HepG2 (cell line): Measurements from ENCODE around the gene ACE. TPM values are rescaled to one million over a fixed set of nuclear protein-coding genes. Genes with fewer than 3 reads are reported as not detected.

Experiments used
- ATAC-seq: fragments of 200-7000 bp; cut with Tn5 transposase; 3 replicates; pipeline ENCODE4 v1.9.1; 2020; ENCODE audit warnings: mild to moderate bottlenecking, moderate library complexity
- BruUV-seq: library from RNA; stranded (reverse); fragments of 400-500 nt; replicated peaks from 2 replicates; lab custom pipeline; 2021; lab: Mats Ljungman, UMichigan
- CTCF ChIA-PET: fragments of 300-600 bp; formaldehyde crosslinking; extraction: SDS; loops from one replicate; lab custom pipeline; 2021; ENCODE audit warnings: low total read pairs, inconsistent platforms, low intra/inter-chr PET ratio; lab: Yijun Ruan, JAX
- POLR2A ChIA-PET: fragments of 350-600 bp; sonication (Branson Sonifier 250); formaldehyde crosslinking; loops from one replicate; lab custom pipeline; 2020; ENCODE audit warnings: antibody characterized with exemption, inconsistent platforms; lab: Yijun Ruan, JAX
- DNase-seq: peaks from one replicate; pipeline ENCODE4 v3.0.0-alpha.2; 2015; ENCODE audit warnings: low spot score
- FAIRE-seq: peaks from 3 replicates; lab custom pipeline; 2011; peaks lifted over from hg19 to GRCh38; lab: Jason Lieb, UNC
- H2AFZ ChIP-seq: one replicate; pipeline ENCODE4 v1.6.1; 2011; ENCODE audit warnings: low read length, inconsistent platforms
- H3K27ac ChIP-seq: fragments of 300-600 bp; 3 replicates; pipeline ENCODE4 v1.8.0; 2011; ENCODE audit warnings: mixed run types, mild to moderate bottlenecking, mixed read lengths, low read length, inconsistent platforms; ENCODE audit not compliant: insufficient read depth; ENCODE audit errors: extremely low read length
- H3K27me3 ChIP-seq, 2 experiments: fragments of 200-600 bp in 1 of 2; 2 replicates in 1 of 2; 3 replicates in 1 of 2; pipeline versions ENCODE4 v1.6.0 to v1.8.0; 2011; ENCODE audit warnings: low read length in 2 of 2, mild to moderate bottlenecking in 2 of 2, moderate library complexity in 2 of 2, inconsistent platforms in 1 of 2; ENCODE audit not compliant: insufficient read depth in 2 of 2, control insufficient read depth in 1 of 2
- H3K36me3 ChIP-seq, 2 experiments: fragments of 200-600 bp in 1 of 2; replicated peaks in 1 of 2; 2 replicates in 1 of 2; 3 replicates in 1 of 2; pipeline versions ENCODE4 v1.5.1 to v1.8.0; 2011; ENCODE audit warnings: low read length in 2 of 2, inconsistent platforms in 1 of 2; ENCODE audit not compliant: insufficient read depth in 2 of 2, control insufficient read depth in 1 of 2
- H3K4me1 ChIP-seq: 2 replicates; pipeline ENCODE4 v1.5.1; 2012; ENCODE audit warnings: low read length, inconsistent platforms; ENCODE audit not compliant: insufficient read depth
- H3K4me2 ChIP-seq: 2 replicates; pipeline ENCODE4 v1.6.0; 2011; ENCODE audit warnings: low read depth, low read length, inconsistent platforms
- H3K4me3 ChIP-seq, 3 experiments: fragments of 200-600 bp in 1 of 3; sonication (generic), shearing (Covaris generic) in 1 of 3; replicated peaks in 1 of 3; 2 replicates each; pipeline ENCODE4 v1.5.1; 2011 to 2016; ENCODE audit warnings: low read length in 3 of 3, inconsistent platforms in 2 of 3, low read depth in 2 of 3, mild to moderate bottlenecking in 2 of 3, control low read depth in 1 of 3, mixed read lengths in 1 of 3; ENCODE audit not compliant: insufficient read depth in 1 of 3
- H3K79me2 ChIP-seq: one replicate; pipeline ENCODE4 v1.6.1; 2011; ENCODE audit warnings: low read length, inconsistent platforms; ENCODE audit not compliant: insufficient read depth
- H3K9ac ChIP-seq: 2 replicates; pipeline ENCODE4 v1.6.0; 2011; ENCODE audit warnings: mild to moderate bottlenecking, low read depth, low read length, inconsistent platforms; ENCODE audit not compliant: insufficient read depth
- H3K9me3 ChIP-seq: 2 replicates; pipeline ENCODE4 v1.5.1; 2012; ENCODE audit warnings: mild to moderate bottlenecking, low read length
- H4K20me1 ChIP-seq: 2 replicates; pipeline ENCODE4 v1.6.0; 2011; ENCODE audit warnings: inconsistent platforms, mild to moderate bottlenecking, low read length, moderate library complexity; ENCODE audit not compliant: insufficient read depth
- CTCF ChIP-seq: sonication (generic); formaldehyde crosslinking; IDR thresholded peaks from 2 replicates; pipeline ENCODE4 v1.5.0; 2020; ENCODE audit warnings: mild to moderate bottlenecking, missing genetic modification reagents, moderate library complexity
- EZH2 ChIP-seq: conservative IDR thresholded peaks from 2 replicates; pipeline ENCODE4 v1.6.1; 2012; ENCODE audit warnings: mild to moderate bottlenecking, low read depth, low read length, moderate library complexity
- HDAC2 ChIP-seq: sonication (generic); formaldehyde crosslinking; IDR thresholded peaks from 2 replicates; pipeline ENCODE4 v1.4.0; 2020; ENCODE audit warnings: missing genetic modification reagents
- KDM5B ChIP-seq: sonication (generic); formaldehyde crosslinking; IDR thresholded peaks from 2 replicates; pipeline ENCODE4 v1.4.0; 2020; ENCODE audit warnings: missing genetic modification reagents, mild to moderate bottlenecking, borderline replicate concordance
- MED1 ChIP-seq: sonication (generic); formaldehyde crosslinking; IDR thresholded peaks from 2 replicates; pipeline ENCODE4 v1.4.0; 2020; ENCODE audit warnings: missing genetic modification reagents
- RBAK ChIP-seq: sonication (generic); formaldehyde crosslinking; IDR thresholded peaks from 2 replicates; pipeline ENCODE4 v1.5.1; 2020; ENCODE audit warnings: mild to moderate bottlenecking, missing genetic modification reagents
- SIX1 ChIP-seq: sonication (generic); formaldehyde crosslinking; IDR thresholded peaks from 2 replicates; pipeline ENCODE4 v1.4.0; 2020; ENCODE audit warnings: missing genetic modification reagents, borderline replicate concordance
- THRA ChIP-seq: sonication (generic); formaldehyde crosslinking; IDR thresholded peaks from 2 replicates; pipeline ENCODE4 v1.4.0; 2020; ENCODE audit warnings: missing genetic modification reagents, borderline replicate concordance
- ZBTB3 ChIP-seq: sonication (generic); formaldehyde crosslinking; IDR thresholded peaks from 2 replicates; pipeline ENCODE4 v1.4.0; 2020; ENCODE audit warnings: low read depth, mild to moderate bottlenecking, moderate library complexity, missing genetic modification reagents, borderline replicate concordance
- ZKSCAN5 ChIP-seq: sonication (generic); formaldehyde crosslinking; IDR thresholded peaks from 2 replicates; pipeline ENCODE4 v1.5.1; 2020; ENCODE audit warnings: mild to moderate bottlenecking, missing genetic modification reagents
- ZNF776 ChIP-seq: sonication (generic); formaldehyde crosslinking; IDR thresholded peaks from 2 replicates; pipeline ENCODE4 v1.4.0; 2020; ENCODE audit warnings: mild to moderate bottlenecking, missing genetic modification reagents
- ZSCAN30 ChIP-seq: sonication (generic); formaldehyde crosslinking; IDR thresholded peaks from 2 replicates; pipeline ENCODE4 v1.5.0; 2020; ENCODE audit warnings: mild to moderate bottlenecking, missing genetic modification reagents
- WGBS: methylation state at CpG from one replicate; pipeline ENCODE4 v1.1.6; 2017; ENCODE audit warnings: low lambda C conversion rate; 5-methylcytosine and 5-hydroxymethylcytosine counted together
- in situ Hi-C: cut with HindIII; loops from 2 replicates; pipeline ENCODE4 v1.10.0; 2017; ENCODE audit warnings: low pct_unique_long_range_greater_than_20kb; ENCODE audit not compliant: extremely low pct_ligation_motif_present
- intact Hi-C: fragments of 100-400 bp; cut with micrococcal nuclease; formaldehyde crosslinking; loops from one replicate; pipeline ENCODE4 v1.10.0; 2022; ENCODE audit not compliant: unreplicated experiment
- polyA plus RNA-seq, 8 experiments: library from polyadenylated mRNA; depleted of rRNA in 3 of 8; stranded (reverse) in 7 of 8; unstranded in 1 of 8; fragments of >200 nt; fragmentation: Illumina TruSeq in 4 of 8; extraction: Trizol in 4 of 8; gene quantifications; 2 replicates each; pipeline versions ENCODE4 v1.2.1 to v1.2.3, GENCODE V29; 2011 to 2016; ENCODE audit warnings: low read depth in 4 of 8, missing spikeins in 1 of 8, mixed read lengths in 1 of 8; ENCODE audit not compliant: insufficient read depth in 1 of 8
- total RNA-seq, 5 experiments: library from RNA; depleted of rRNA; stranded (reverse); fragments of >200 nt; fragmentation: Illumina TruSeq; extraction: Trizol; gene quantifications; 2 replicates each; pipeline ENCODE4 v1.2.3, GENCODE V29; 2016; ENCODE audit warnings: low read depth in 1 of 5
- TF ChIP-seq, protein P1 (sequence below): sonication (generic); formaldehyde crosslinking; IDR thresholded peaks from 2 replicates; pipeline ENCODE4 v1.5.1; 2020; ENCODE audit warnings: mild to moderate bottlenecking, missing genetic modification reagents, moderate library complexity
- TF ChIP-seq, protein P2 (sequence below): sonication (generic); formaldehyde crosslinking; IDR thresholded peaks from 2 replicates; pipeline ENCODE4 v1.4.0; 2020; ENCODE audit warnings: missing genetic modification reagents, low read depth, mild to moderate bottlenecking, borderline replicate concordance

ACE gene
- total and polyA plus RNA-seq, 2 of the 13 experiments (the other 11 are each of a cell fraction or from before 2014, with no cell fraction given): 0.08 to 0.13 TPM

- in situ Hi-C loops: no loop called here
- DNase-seq: no peak
- no peaks in the 10 kb centered on the region for H4K20me1 ChIP-seq
- 51% methylated on average over 20 of the region's 29 CpGs for WGBS
- BruUV-seq: no TSS peak
- no peak for FAIRE-seq
- no peaks in the 10 kb centered on the region for H3K36me3 ChIP-seq
- no peak overlapping the region for H2AFZ ChIP-seq
- H3K4me3 ChIP-seq: no peak overlapping the region
- H3K9ac ChIP-seq: no peak overlapping the region
- POLR2A ChIA-PET: interaction anchor here (1.1 to 1.3 kb wide), 2 partner anchors 61 to 186 kb away, joined by 3 read pairs; partner anchors contain the start of gene MAP3K3
- intact Hi-C loops: no loop called here
- no peaks in the 10 kb centered on the region for H3K9me3 ChIP-seq
- H3K4me2 ChIP-seq: no peak overlapping the region
- no peak overlapping the region for H3K27ac ChIP-seq
- CTCF ChIA-PET: interaction anchor here (1.1 kb wide), 1 partner anchor 43 kb away, joined by 5 read pairs; no protein-coding TSS in a partner anchor
- H3K4me1 ChIP-seq: peaks cover 55% of the 10 kb centered on the region
- peaks cover 0 to 12% of the 10 kb centered on the region in 2 experiments; a peak in 1 of 5 replicates for H3K27me3 ChIP-seq
- H3K79me2 ChIP-seq: no peaks in the 10 kb centered on the region
- peak; percentile 11 for ATAC-seq
- TF ChIP-seq THRA: peak; percentile 76; the same call in 1 of the 2 replicates
- peak; percentile 47 for TF ChIP-seq CTCF (CRISPR knock-in tag)
- no peak for TF ChIP-seq ZSCAN30
- TF ChIP-seq, protein P1, sequence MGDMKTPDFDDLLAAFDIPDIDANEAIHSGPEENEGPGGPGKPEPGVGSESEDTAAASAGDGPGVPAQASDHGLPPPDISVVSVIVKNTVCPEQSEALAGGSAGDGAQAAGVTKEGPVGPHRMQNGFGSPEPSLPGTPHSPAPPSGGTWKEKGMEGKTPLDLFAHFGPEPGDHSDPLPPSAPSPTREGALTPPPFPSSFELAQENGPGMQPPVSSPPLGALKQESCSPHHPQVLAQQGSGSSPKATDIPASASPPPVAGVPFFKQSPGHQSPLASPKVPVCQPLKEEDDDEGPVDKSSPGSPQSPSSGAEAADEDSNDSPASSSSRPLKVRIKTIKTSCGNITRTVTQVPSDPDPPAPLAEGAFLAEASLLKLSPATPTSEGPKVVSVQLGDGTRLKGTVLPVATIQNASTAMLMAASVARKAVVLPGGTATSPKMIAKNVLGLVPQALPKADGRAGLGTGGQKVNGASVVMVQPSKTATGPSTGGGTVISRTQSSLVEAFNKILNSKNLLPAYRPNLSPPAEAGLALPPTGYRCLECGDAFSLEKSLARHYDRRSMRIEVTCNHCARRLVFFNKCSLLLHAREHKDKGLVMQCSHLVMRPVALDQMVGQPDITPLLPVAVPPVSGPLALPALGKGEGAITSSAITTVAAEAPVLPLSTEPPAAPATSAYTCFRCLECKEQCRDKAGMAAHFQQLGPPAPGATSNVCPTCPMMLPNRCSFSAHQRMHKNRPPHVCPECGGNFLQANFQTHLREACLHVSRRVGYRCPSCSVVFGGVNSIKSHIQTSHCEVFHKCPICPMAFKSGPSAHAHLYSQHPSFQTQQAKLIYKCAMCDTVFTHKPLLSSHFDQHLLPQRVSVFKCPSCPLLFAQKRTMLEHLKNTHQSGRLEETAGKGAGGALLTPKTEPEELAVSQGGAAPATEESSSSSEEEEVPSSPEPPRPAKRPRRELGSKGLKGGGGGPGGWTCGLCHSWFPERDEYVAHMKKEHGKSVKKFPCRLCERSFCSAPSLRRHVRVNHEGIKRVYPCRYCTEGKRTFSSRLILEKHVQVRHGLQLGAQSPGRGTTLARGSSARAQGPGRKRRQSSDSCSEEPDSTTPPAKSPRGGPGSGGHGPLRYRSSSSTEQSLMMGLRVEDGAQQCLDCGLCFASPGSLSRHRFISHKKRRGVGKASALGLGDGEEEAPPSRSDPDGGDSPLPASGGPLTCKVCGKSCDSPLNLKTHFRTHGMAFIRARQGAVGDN (CRISPR knock-in tag): 0 out of 2 replicates have a peak, but pooled peaks have one; percentile 9
- TF ChIP-seq SIX1 (CRISPR knock-in tag): no peak
- TF ChIP-seq MED1 (CRISPR knock-in tag): no peak
- peak; percentile 65; the same call in 1 of the 2 replicates for TF ChIP-seq KDM5B
- TF ChIP-seq HDAC2: no peak
- no peak for TF ChIP-seq ZBTB3 (CRISPR knock-in tag)
- no peak for TF ChIP-seq RBAK (CRISPR knock-in tag)
- 0 out of 2 replicates have a peak, but pooled peaks have one; percentile 29 for TF ChIP-seq ZKSCAN5 (CRISPR knock-in tag)
- no peak for TF ChIP-seq EZH2
- TF ChIP-seq ZNF776 (CRISPR knock-in tag): peak; percentile 32; the same call in 1 of the 2 replicates
- TF ChIP-seq, protein P2, sequence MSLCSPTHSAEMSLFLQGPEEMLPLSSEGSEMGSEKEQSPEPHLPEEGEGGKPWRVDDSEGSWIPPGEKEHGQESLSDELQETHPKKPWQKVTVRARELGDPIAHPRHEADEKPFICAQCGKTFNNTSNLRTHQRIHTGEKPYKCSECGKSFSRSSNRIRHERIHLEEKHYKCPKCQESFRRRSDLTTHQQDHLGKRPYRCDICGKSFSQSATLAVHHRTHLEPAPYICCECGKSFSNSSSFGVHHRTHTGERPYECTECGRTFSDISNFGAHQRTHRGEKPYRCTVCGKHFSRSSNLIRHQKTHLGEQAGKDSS (CRISPR knock-in tag): 0 out of 2 replicates have a peak, but pooled peaks have one; percentile 1
Measured at GRCh38 chr17:63435681-63436522, 41.0 kb upstream of the ACE start.
